Heart left ventricle (tissue), 13 donors: ENCODE measurements around the gene TDRD1.

Experiments used
- POLR2A ChIP-seq, 2 donors: fragments of 450-650 bp; IDR thresholded peaks; one replicate each; pipeline ENCODE4 v1.6.1; 2017; ENCODE audit warnings: antibody characterized with exemption in 2 of 2, mild to moderate bottlenecking in 2 of 2, moderate library complexity in 2 of 2
- TF ChIP-seq, protein P1 (sequence below), 12 donors: fragments of 200-600 bp; sonication (generic) in 4 of 12; IDR thresholded peaks; one replicate each; pipeline versions ENCODE4 v1.5.0 to v1.8.0; 2018 to 2022; ENCODE audit warnings: antibody characterized with exemption in 12 of 12, mild to moderate bottlenecking in 5 of 12
- donor health status: ischemic (EF 13 %, LVEDD 7.1; RV severe dilation, severe dysfunction).
- donor health status: DM: no; HTN: yes; CAD: no.
- donor health status: DM: no; HTN: no; CAD: no.
- donor health status: ischemic (EF 25% LVEDD 6.9; RV normal size, moderate dysfunction).
- donor health status: ischemic (EF 25% LVEDD 5.7; RV mildly dilated, moderate dysfunction).
- donor health status: ischemic (EF 35%, LVEDD 5.7; RV mildly dilated, moderate dysfunction).
- donor health status: nonischemic (EF 11% LVEDD 7.7; RV severe dilation, severe dysfunction).
- donor health status: DM: yes; HTN: yes; CAD: no.
- donor health status: PGD.
- donor health status: ischemic (EF 29% LVEDD 5.4; RV normal size, mild dysfunction).
- donor health status: nonischemic (EF 23%, LVEDD 6.1; RV moderate dilation, normal function).

DNA sequence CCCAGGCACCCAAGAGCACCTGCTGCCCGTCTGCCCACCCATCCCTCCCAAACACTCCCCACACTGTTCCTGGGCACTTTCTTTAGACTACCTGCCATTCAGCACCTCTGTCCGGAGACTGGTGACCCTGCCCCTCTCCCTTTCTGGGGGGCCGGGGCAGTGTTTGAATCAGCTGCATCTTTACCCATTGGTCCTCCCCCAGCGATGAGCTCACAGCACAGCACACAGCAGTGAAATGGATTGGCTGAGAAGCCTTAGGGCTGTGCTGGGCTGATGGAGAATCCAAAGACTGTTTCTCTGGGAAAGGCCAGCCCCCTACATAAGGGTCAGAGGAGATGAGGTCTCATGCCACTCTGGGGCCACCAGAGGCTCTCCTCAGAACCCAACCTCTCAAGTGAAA lies 100.1 kb downstream of the TDRD1 start:
- TF ChIP-seq, protein P1, sequence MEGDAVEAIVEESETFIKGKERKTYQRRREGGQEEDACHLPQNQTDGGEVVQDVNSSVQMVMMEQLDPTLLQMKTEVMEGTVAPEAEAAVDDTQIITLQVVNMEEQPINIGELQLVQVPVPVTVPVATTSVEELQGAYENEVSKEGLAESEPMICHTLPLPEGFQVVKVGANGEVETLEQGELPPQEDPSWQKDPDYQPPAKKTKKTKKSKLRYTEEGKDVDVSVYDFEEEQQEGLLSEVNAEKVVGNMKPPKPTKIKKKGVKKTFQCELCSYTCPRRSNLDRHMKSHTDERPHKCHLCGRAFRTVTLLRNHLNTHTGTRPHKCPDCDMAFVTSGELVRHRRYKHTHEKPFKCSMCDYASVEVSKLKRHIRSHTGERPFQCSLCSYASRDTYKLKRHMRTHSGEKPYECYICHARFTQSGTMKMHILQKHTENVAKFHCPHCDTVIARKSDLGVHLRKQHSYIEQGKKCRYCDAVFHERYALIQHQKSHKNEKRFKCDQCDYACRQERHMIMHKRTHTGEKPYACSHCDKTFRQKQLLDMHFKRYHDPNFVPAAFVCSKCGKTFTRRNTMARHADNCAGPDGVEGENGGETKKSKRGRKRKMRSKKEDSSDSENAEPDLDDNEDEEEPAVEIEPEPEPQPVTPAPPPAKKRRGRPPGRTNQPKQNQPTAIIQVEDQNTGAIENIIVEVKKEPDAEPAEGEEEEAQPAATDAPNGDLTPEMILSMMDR (IDR thresholded peaks at IDR 0.05), result no peak
- no peak for TF ChIP-seq POLR2A (IDR thresholded peaks at IDR 0.05)
